ENCODE measurements around the gene MTG2.

The MTG2 gene

DNA sequence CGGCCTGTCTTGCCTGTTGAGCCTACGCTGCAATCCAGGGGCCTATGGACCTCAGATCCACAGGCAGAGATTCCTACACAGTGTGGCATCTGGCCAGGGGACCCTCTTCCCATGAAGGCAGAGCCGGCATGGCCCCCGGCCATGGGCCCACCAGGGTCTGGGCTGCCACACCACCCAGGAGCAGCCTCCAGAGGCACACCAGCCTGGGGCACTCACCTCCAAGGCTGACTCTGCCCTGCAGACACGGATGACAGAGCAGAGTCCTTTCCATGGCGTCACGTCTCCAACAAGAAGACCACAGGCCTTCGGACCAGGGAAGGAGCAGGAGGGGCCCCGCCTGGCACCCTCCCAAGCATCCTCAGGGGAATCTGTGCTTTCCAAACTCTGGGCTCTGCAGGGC is 40.7 kb downstream of the MTG2 start:
- H3K4me3 ChIP-seq (ENCODE audit: control insufficient read depth, low read depth, low read length) = no peak overlapping the region
- no peak for DNase-seq (ENCODE audit: low read depth)
- no peak for TF ChIP-seq CTCF (IDR thresholded peaks at IDR 0.05; ENCODE audit: control insufficient read depth, insufficient read depth, low read depth, low read length, missing control alignments)

- TF ChIP-seq CTCF (IDR thresholded peaks at IDR 0.05; ENCODE audit: control insufficient read depth, insufficient read depth, low read depth, low read length, missing control alignments) = no peak
- H3K4me3 ChIP-seq (ENCODE audit: control insufficient read depth, low read depth, low read length) = no peak overlapping the region
- DNase-seq (ENCODE audit: low read depth) = no peak
These were observed 41.5 kb downstream of the MTG2 start for GRCh38 chr20:62224113-62224855.

GRCh38 chr20:62225026-62225425 is 42.2 kb downstream of the MTG2 start:
- DNase-seq (ENCODE audit: low read depth) = no peak
- TF ChIP-seq CTCF (IDR thresholded peaks at IDR 0.05; ENCODE audit: control insufficient read depth, insufficient read depth, low read depth, low read length, missing control alignments) = no peak
- H3K4me3 ChIP-seq (ENCODE audit: control insufficient read depth, low read depth, low read length) = no peak overlapping the region

DNA sequence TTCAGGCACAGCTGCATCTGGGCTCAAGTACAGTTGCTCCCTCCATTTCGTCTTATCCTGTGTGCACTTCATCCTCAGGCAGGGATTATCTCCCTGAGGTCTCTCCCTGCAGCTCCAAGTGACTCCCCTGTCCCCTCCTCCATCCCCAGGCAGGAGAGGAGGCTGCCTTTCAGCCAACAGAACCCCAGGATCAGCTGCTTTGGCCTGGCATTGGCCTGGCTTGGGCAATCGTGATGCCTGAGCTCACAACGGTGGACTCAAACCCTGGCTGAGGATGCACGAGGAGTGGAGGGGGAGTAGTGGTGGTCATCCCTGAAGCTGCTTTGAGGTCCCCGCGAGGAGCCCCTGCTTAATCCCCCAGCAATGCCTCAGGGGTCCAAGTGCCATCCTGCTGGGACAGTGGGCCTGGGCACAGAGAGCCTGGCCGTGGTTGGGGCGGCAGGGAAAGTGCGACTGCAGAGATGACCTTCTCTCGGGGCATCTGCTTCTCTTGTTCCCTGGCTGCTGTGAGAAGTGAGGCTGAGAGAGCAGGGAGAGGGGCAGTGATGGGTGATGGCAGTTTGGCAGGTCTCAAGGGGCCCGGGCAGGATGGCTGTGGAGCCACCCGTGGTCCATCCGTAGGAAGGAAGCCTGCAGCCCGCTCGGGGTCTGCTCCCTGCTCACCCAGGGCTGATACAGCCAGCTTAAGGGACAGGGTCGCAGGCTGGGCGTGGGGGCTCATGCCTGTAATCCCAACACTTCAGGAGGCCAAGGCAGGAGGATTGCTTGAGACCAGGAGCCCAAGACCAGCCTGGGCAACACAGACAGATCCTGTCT is 43.2 kb downstream of the MTG2 start:
- no peak overlapping the region for H3K4me3 ChIP-seq (ENCODE audit: control insufficient read depth, low read depth, low read length)
- DNase-seq (ENCODE audit: low read depth) = no peak
- no peak for TF ChIP-seq CTCF (IDR thresholded peaks at IDR 0.05; ENCODE audit: control insufficient read depth, insufficient read depth, low read depth, low read length, missing control alignments)

- no peak overlapping the region for H3K4me3 ChIP-seq (ENCODE audit: control insufficient read depth, low read depth, low read length)
- no peak for DNase-seq (ENCODE audit: low read depth)
- no peak for TF ChIP-seq CTCF (IDR thresholded peaks at IDR 0.05; ENCODE audit: control insufficient read depth, insufficient read depth, low read depth, low read length, missing control alignments)
These were observed 44.1 kb downstream of the MTG2 start for GRCh38 chr20:62226707-62227590.

DNA sequence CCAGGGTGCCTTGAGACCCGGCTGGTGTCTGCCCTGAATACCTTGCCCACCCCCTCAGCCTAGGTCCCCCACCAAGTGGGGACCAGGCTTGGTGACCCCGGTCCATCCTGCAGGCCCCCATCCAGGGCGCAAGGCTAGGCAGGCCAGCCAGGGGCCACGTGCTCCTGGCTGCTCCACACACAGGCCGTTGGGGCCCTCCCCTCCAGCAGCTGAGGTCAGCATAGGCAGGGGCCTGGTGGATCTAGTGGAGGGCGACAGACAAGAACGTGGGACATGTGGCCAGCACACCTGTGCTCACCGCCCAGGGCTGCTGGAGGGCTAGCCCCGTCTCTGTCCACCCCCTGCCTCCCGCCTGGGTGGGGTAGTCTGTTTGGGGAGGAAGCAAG is 44.8 kb downstream of the MTG2 start:
- H3K4me3 ChIP-seq (ENCODE audit: control insufficient read depth, low read depth, low read length) = no peak overlapping the region
- no peak for DNase-seq (ENCODE audit: low read depth)
- no peak for TF ChIP-seq CTCF (IDR thresholded peaks at IDR 0.05; ENCODE audit: control insufficient read depth, insufficient read depth, low read depth, low read length, missing control alignments)

Data from AG09309 (cell line).